Right hindlimb (tissue), 1 donor: ENCODE data around the gene GNRHR.

Source experiments
- DNase-seq: peaks from one replicate; pipeline ENCODE4 v3.0.0-alpha.2; 2018

The GNRHR gene

DNA sequence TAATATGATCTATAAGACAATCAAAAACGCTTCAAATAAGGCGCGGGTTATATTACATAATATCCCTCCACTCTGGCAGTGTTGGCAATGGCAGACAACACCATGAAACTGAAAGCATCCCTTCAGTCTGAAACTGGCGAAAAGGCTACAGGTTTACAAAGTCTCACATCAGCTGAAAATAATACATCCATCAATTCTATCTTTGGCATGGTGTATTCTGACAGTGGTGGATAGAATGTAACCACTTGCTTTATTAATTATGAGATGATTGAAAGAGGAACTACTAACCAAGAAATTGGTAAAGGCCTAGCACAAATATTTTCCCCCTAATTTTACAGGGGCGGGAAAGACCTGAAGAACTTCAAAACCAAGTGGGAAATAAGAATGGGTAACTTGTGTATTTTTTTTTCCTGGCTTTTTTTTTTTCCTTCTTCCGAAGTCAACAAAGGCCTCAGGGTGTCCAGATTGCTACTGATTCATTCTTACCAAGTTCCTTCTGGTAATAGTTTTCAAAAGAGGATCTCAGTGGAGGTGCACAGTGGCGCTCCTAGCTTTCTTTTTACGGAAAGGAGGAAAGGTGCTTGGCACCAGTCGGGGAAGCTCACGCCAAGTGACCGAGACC, 54.0 kb downstream of the GNRHR start:
- DNase-seq = no peak

DNA sequence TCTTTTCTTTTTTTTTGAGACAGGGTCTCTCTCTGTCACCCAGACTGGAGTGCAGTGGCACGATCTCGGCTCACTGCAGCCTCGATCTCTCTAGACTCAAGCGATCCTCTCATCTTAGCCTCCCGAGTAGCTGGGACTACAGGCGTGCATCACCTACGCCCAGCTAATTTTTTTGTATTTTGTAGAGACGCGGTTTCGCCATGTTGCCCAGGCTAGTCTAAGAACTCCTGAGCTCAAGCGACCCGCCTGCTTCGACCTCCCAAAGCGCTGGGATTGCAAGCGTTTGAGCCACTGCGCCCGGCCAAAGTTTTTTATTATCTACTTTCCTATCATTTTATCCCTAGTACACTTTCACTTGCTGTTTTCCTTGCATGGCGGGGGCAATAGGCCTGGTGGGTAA, 54.6 kb downstream of the GNRHR start:
- no peak for DNase-seq

DNA sequence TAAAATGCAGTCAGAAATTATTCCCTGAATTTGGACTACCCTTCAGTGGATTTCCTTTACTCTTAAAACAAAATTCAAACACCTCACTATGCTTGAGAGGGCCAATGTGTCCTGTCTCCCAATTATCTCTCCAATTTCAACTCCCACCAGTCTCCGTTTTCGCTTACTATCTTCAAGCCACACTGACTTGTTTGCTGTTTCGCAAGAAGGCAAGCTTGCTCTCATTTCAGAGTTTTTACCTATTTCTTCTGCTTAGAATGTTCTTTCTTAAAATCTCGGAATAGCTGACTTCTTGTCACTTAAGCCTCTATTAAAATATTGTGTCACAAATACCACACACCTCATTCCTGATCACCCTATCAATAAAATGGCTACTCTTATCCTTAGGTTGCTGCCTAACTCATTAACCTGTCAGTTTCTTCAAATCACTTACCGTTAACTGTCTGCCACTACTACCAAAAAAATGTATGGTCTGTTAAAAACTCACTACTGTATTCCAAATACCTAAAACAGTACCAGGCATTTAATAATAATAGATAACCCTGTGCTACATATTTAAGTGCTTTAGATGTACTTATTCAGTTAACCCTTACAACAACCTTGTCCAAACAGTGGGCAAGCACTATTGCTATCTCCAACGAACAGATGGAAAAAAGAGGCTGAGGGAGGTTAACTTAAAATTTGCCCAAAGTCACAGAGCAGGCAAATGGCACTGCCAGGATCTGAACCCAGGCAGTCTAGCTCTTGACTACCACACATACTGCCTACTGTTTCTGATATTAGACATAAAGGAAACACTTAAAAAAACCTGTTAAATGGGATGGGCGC, 56.1 kb downstream of the GNRHR start:
- no peak for DNase-seq

DNA sequence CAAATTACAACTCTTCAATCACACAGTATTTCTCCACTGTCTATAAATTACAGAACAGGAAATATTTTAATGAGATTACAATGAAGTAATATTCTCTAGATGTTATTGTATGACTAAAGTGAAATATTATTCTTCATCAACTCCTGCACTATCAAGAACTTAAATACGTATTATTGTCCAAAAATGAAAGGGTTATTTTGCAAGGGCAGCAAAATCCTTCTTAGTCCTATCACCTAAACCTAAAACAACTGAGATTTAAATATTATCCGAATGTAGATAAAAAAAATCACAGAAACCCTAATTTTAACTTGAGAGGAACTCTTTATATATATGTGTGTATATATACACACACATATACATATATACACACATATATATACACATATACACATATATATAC, 58.1 kb downstream of the GNRHR start:
- DNase-seq = no peak

DNA sequence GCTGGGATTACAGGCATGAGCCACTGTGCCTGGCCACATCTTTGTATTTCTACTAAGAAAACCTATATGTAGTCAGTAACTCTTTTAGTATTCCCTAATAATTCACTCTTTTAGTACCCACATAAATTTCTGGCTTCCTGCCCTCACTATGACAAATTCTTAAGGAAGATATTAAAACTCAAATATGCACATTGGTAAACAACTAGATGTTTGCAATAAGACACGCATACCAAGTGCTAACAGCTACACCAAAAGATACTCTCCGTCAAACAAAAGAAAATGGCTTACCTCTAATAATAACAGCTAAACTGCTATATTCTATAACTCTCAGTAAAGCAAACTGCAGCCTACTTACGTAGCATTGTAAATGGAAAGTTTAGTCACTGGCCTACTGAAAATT, 59.5 kb downstream of the GNRHR start:
- no peak for DNase-seq

DNA sequence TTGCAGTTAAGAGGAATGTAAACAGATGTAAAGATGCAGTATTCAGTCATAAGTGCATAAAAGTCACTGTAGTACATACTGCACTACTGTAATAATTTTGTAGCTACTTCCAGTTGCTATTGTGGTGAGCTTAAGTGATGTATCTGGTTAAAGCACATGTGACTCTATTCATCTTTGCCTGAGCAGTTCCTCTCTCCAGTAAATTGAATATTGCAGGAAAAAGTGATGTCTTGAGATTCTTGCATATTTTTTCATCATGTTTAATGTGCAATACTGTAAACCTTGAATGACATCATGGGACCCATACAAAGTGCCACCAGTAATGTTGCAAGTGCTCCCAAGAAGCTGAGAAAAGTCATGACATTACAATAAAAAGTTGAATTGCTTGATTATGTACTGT, 62.9 kb downstream of the GNRHR start:
- no peak for DNase-seq
